ENCODE data around the gene ING4. TPM values are rescaled to one million over a fixed set of nuclear protein-coding genes. Genes with fewer than 3 reads are reported as not detected.
"Not testable (repeated sequence)": the region's sequence is repeated elsewhere in the genome, so short reads cannot be mapped to it uniquely, and the experiment has no call there.

Gene ING4
- total RNA-seq (2014; rRNA removed; shearing (Covaris generic)) = 32.7 and 33.3 TPM in 2 replicates

DNA sequence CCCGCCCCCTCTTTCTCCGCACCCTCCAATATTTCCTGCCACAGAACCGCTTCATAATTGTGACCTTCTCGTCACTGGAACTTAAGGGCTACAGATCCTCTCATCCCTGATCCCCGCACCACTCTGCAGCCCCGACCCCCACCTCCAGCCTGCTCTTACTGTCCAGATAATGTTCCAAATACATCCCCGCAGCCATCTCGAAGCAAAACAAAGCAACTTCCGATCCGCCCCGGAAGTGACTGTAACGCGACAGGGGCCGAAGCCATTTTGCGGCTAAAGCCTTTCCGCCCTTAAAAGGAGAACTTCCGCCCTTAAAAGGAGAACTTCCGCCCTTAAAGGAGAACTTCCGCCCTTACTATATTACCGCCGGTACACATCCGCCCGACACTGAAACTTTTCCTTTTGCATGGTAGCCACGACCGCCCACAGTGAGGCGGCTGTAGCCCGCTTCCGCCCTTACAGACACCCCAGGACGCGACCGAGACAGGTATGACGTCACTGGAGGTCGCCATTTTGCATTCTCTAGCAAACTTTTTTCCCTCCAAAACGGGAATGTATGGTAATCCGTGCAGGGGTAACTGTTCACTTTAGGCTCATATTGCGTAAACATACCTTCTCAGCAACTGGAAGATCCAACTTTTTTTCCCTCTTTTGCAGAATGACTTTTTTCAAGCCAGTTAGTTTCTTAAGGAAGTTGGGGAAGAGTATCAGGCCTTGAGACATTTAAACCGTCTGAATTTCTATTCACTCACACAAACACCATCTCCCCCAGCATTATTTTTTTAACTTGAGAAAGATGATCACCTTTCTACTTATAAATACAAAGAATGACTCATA, at the start of gene ING4:
Gene ING4 (minus strand): TSS at position 214 of the 837 bp plus-strand sequence. CDS start 18 bp downstream, at position 196.
- DNase-seq (ENCODE audit: low read depth) = peak; percentile 99

GRCh38 chr12:6708960-6709394, 46.1 kb upstream of the ING4 start:
- DNase-seq (ENCODE audit: low read depth) = no peak

DNA sequence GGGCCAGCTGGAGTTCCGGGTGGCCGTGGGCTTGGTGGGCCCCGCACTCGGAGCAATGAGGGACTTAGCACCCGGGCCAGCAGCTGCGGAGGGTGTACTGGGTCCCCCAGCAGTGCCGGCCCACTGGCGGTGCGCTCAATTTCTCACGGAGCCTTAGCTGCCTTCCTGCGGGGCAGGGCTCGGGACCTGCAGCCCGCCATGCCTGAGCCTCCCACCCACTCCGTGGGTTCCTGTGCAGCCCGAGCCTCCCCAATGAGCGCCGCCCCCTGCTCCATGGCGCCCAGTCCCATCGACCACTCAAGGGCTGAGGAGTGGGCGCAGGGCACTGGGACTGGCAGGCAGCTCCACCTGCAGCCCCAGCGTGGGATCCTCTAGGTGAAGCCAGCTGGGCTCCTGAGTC, 45.4 kb upstream of the ING4 start:
- DNase-seq (ENCODE audit: low read depth) = not testable (repeated sequence)

DNA sequence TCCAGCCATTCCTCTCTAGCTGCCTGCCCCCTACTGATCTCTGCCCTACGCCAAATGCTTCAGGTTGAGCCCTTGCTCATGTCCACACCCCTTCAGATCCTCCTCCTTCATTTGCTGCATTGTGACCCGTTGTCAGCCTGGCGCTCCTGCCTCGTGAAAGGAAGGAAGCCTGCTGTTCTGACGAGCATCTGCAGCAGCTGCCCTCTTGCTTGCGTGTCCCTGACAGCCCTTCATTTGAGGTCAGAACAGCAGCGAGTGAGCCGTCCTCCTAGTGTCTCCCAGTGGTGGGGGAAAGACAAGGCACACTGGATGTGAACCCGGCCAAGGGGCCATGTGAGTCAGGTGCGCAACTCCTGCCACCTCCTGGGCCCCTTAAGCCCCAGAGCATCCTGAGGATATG, 40.7 kb upstream of the ING4 start:
- DNase-seq (ENCODE audit: low read depth) = peak; percentile 38

- no peak for DNase-seq (ENCODE audit: low read depth)
Observed at GRCh38 chr12:6701078-6701768, 38.3 kb upstream of the ING4 start.

DNA sequence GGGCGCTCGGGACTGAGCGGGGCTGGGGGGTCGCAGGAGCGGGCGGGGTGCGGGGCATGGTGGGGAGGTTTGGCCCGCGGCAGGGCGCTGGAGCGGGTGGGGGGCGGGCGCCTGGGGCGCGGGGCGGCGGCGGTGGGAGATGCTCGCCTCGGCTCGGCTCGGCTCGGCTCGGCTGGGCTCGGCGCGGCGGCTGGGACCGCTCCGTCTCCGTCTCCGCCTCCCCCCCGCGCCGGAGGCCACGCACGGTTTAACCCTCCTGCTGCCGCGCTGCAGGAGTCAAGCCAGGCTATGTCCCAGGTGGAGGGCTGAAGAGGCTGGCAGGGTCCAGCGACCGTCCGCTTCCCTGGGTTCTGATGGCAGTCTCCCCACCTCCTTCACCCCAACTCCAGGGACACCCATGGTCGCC, 37.7 kb upstream of the ING4 start, which contains the start of gene PIANP:
Gene PIANP (minus strand): TSS at position 170 of the 406 bp plus-strand sequence. CDS start 2,754 bp downstream, outside the sequence.
- peak; percentile 25 for DNase-seq (ENCODE audit: low read depth)

DNA sequence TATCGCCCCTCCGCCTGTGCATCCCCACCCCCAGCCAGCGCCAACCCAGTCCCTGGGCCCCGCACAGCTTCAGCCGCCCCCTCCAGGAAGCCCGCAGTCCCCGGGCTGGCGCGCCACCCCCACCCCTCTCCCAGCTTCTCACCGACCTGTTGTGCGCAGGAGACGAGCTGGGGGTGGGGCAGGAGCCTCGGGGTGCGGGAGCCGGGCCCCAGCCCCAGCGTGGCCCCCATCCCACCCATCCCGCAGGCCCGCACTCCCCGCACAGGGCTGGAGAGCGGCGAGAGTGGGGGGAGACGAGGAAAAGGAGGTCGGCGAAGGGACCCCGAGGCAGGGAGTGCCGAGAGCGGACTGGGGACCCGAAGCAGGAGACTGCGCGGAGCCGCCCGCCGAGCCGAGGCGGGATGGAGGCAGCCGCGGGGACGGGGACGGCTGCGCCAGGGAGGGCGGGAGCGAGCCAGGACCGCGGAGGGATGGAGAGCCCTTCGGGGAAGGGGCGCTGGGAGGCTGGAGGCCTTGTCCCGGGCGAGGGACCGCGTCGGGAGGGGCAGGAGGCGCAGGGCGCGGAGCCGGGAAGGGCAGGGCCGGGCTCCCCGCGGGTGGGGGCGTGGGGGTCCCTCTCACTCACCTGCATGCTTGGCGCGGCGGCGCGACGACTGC, 37.2 kb upstream of the ING4 start:
- no peak for DNase-seq (ENCODE audit: low read depth)

DNA sequence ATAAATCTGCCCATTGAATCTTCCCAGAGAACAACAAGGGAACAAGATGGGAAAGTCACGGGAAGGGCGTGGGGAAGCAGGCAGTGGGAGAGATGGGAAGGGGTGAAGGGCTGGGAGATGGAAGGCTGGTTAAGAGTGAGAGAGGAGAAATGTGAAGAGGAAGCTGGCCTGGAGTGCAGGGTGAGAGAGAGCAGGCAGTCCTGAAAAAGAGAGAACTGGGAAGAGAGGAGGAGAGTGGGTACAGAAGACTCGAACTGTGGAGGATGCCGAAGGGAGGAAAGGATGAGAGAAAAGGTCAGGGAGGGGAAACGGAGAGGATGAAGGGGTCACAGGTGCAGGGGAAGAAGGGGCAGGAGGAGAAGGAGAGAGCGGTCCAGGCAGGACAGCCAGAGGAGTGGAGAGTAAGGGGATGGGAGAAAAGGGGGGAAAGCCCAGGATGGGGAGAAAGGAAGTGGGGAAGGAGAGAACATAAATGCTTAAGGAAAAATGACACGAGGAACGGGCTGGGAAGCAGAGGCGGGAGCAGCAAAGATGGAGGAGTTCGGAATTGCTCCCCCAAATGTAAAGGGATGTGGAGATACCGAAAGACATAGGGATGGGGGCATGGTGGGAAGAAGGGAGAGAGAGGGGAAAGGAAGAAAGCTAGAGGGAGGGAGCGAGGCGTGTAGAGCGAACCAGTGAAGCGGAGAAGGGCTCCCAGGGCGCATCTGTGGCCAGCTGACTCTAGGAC, 36.5 kb upstream of the ING4 start:
- no peak for DNase-seq (ENCODE audit: low read depth)

DNA sequence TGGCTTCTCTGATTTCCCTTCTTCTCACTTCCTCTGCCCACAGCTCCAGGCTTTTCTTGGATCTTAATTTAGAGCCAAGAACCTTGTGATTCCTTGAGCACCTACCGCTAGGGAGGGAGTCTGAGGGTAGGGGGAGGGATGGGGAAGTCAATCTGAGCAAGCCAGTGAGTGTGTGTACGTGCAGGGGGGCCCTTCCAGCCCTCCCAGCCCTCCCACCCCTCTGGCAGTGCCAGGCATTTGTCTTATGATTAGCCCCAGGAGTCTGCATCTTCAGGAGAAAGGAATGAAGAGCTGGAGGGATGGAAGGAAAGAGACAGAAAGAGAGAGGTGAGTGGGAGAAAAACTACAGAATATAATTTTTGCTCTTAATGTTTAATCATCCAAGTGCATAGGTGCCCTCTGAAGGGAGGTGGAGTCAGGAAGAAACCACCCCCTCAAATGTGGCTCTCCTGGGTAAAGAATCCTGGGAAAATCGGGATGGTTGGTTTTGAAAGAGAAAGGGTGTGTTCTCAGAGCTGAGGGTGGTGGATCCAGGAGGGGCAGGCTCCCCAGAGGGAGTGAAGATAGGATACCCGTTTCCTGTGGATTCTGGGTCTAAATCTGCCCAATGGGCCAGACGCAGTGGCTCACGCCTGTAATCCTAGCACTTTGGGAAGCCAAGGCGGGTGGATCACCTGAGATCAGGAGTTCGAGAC, 35.6 kb upstream of the ING4 start:
- no peak for DNase-seq (ENCODE audit: low read depth)

DNA sequence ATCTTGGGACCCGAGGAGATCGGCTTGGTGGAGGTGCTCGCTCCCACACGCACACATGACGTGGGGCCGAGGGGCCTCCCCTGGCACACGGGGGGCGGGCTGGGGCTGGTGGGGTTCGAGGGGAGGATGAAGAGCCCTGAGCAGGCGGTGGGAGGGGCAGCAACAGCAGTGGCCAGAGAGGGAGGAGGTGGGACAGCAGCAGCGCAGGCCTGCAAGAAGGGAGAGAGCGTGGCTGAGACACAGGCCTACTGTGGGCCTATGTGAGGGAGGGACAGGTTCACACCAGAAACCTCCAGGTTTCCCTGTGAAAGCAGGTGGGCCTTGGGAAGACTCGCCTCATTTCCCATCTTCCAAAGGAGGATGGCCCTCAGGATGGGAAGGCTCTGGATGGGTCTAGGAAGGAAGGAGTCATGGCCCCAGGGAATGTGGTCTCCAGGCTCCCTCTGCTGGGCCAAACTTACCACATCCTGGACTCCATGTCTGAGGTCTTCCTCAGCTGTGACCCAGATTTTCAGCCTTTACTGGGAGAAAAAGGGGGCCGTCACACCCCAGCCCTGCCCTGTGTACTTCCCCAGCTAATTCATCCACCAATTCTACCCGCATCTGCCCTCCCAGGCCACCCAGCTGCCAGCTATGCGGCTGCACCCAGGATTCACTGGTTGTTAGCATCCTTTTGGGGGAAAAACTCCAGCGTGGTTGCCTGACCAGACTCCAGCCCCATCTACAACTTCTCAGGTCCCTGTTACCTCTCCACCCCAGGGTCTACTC, 34.8 kb upstream of the ING4 start:
- DNase-seq (ENCODE audit: low read depth) = peak; percentile 76

DNA sequence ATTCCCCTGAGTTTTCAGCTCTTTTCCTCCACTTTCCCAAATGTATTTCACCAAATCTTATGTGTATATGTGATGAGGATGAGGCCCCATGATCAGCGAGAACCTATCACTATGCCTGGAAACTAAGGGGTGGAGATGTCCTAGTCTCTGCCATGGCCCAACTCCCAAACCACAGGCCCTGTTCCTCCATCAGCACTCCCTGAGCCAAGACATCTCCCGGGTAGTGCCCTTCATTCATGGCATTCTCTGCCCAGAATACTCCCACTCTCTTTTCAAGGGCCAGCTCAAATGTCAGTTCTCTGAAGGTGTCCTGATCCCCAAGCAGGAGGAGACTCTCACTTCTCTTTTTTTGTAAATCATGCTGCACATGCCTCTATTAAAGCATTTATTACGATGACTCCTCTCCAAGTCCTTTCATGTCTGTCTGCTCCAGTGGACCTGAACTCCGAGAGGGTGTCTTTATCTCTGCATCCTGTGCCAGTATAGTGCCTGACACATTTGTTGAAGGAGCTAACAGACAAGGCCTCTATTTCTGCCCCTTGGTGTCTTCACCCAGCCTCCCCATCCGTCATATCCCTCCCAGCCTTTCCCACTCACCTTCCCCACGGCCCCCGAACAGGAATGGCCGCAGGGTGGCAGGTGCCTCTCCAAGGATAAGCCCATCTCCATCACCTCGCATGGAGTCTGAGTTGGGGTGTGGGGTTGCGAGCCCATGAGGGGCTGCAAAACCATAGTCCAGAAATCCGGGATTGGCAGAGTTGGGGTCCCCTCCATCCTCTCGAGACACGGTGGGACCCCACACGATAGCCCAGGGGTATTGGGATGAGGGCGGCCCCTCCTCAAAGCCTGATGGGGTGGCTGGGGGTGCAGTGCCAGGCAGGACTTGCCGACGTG, 34.0 kb upstream of the ING4 start:
- DNase-seq (ENCODE audit: low read depth) = no peak

GRCh38 chr12:6695313-6696045, 32.6 kb upstream of the ING4 start:
- no peak for DNase-seq (ENCODE audit: low read depth)

DNA sequence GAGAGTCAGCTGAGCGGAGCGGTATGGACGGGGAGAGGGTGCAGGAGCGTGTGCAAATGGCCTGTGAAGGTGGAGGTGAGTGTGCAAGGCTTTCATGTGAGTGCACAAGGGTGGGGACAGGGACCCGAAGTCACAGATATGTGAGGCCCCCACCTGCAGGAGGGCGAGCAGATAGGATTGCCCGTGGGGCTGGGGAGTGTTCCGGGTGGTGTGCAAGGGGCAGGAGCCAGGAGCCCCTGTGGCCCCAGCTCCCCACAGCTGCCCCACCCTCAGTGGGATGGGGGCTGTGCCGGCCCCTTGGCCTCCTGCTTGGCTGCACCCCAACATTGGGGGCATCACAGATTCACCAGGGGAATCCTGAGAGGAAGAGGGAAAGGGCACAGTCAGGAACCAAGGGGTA, 31.8 kb upstream of the ING4 start:
- no peak for DNase-seq (ENCODE audit: low read depth)

- no peak for DNase-seq (ENCODE audit: low read depth)
Observed at GRCh38 chr12:6693832-6694355, 31.0 kb upstream of the ING4 start.

DNA sequence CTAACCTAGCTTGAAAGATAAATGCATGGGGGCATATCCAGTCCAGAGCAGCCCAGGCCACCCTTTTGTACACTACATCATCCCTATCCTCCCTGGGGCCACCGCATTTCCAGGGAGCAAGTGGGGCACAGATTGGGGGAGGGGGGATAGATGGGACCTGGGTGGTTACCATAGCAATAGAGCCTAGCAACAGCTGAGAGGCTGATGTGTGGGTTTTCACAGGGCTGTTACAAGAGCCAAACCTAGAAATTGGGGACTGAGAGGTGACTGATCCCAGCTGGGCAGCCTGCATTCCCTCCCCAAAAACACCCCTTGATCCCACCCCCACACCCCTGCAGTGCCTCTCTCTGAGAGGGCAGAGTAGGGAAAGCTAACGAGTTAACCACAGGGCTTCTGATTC, 30.0 kb upstream of the ING4 start:
- DNase-seq (ENCODE audit: low read depth) = no peak

DNA sequence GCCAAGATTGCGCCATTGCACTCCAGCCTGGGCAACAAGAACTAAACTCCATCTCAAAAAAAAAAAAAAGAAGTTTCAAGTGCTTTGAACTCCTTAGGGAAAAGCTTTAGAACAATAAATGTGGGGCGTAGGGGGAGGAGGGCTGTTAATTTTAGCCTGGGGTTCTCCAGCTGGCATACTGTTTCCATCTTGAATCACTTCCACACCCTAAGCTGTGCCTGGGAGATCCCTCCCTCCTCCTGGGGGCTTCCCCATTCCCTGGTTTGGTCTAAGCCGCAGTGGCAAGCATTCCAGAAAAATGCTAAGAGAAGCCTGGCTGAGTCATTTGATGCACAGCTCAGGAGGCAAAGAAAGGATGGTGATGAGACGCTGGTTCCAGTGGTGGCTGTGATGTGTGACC, 28.6 kb upstream of the ING4 start:
- DNase-seq (ENCODE audit: low read depth) = peak; percentile 91

- peak; percentile 99 for DNase-seq (ENCODE audit: low read depth)
Observed at GRCh38 chr12:6688999-6689882, 26.3 kb upstream of the ING4 start, which contains the start of gene ZNF384. TSS of gene ZNF384 (minus strand) at chr12:6689375. CDS start at chr12:6679520, 9,855 bp downstream.
